Loucy (cell line): ENCODE data around the gene P2RX4.

ENCODE experiments used
- EZH2phosphoT487 ChIP-seq: fragments of 200-600 bp; IDR thresholded peaks from 2 replicates; pipeline ENCODE4 v1.6.1; 2018; ENCODE audit warnings: antibody characterized with exemption, mild to moderate bottlenecking, moderate library complexity, borderline replicate concordance
- TF ChIP-seq, protein P1 (sequence below): fragments of 200-600 bp; sonication (generic); conservative IDR thresholded peaks from 2 replicates; pipeline ENCODE4 v1.5.1; 2014; ENCODE audit warnings: mild to moderate bottlenecking, antibody characterized with exemption, low read length

DNA sequence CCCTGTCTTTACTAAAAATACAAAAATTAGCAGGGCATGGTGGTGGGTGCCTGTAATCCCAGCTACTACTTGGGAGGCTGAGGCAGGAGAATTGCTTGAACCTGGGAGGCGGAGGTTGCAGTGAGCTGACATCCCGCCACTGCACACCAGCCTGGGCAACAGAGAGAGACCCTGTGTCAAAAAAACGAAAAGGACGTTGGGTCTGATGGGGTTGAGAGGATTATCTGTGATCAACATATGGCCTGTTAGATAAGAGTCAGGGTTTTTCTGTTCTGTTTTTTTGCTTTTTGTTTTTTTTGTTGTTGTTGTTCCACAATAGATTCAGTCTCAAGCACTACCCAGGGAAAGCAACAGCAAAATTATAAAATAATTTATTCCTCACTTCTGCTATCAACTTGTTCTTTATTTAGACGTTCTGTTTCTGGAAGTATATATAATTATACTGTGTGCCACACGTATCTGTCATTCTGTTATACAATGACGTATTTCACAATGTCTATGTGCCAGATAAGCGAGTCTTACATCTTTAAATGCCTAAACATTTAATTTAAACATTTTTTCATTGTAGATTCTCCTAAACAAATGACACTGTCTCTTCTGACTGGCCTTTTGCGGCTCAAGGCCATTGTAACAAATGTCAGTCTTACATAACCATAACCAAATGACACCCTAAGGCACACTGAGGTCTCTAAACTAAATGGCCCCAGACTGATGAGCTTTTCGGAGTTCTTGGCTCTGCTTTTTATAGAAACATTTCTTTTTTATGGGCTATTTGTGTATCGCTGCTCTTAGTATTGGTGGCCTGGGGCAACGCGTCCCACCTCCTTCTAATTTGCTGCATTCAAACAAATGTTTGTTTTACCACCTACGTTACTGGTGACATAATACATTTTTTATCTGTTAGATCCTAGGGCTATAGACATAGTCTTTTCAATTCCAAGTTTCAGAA lies 7.2 kb upstream of the P2RX4 start:
- TF ChIP-seq, protein P1, sequence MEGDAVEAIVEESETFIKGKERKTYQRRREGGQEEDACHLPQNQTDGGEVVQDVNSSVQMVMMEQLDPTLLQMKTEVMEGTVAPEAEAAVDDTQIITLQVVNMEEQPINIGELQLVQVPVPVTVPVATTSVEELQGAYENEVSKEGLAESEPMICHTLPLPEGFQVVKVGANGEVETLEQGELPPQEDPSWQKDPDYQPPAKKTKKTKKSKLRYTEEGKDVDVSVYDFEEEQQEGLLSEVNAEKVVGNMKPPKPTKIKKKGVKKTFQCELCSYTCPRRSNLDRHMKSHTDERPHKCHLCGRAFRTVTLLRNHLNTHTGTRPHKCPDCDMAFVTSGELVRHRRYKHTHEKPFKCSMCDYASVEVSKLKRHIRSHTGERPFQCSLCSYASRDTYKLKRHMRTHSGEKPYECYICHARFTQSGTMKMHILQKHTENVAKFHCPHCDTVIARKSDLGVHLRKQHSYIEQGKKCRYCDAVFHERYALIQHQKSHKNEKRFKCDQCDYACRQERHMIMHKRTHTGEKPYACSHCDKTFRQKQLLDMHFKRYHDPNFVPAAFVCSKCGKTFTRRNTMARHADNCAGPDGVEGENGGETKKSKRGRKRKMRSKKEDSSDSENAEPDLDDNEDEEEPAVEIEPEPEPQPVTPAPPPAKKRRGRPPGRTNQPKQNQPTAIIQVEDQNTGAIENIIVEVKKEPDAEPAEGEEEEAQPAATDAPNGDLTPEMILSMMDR: no peak
- no peak for TF ChIP-seq EZH2phosphoT487
